ENCODE results near the gene ROBO1. TPM values are rescaled to one million over a fixed set of nuclear protein-coding genes. Genes with fewer than 3 reads are reported as not detected.

ROBO1 gene
- total RNA-seq, 3 donors from 2014 or later, result 12.7 to 50.7 (median 23.6) TPM

- TF ChIP-seq POLR2AphosphoS5 (IDR thresholded peaks at IDR 0.05), result no peak
- intact Hi-C loops (cut with DNase I; ENCODE audit: low total_unique reads), result no loop called here
Observed at GRCh38 chr3:79427081-79427480, 340.7 kb downstream of the ROBO1 start.

GRCh38 chr3:79424811-79425210 is 343.0 kb downstream of the ROBO1 start:
- intact Hi-C loops (cut with DNase I; ENCODE audit: low total_unique reads), result no loop called here
- TF ChIP-seq POLR2AphosphoS5 (IDR thresholded peaks at IDR 0.05), result no peak
- H3K27me3 ChIP-seq, result no peaks in the 10 kb centered on the region
- H3K36me3 ChIP-seq, result no peaks in the 10 kb centered on the region
- DNase-seq (ENCODE audit: low spot score in 2 of 2), result no peak
- no peak overlapping the region for H3K4me3 ChIP-seq
- no peaks in the 10 kb centered on the region for H3K9me3 ChIP-seq
- no peak overlapping the region for H3K27ac ChIP-seq
- no peaks in the 10 kb centered on the region for H3K4me1 ChIP-seq

More at GRCh38 chr3:79427081-79427480, 340.7 kb downstream of the ROBO1 start:
- no peak overlapping the region for H3K4me3 ChIP-seq
- no peaks in the 10 kb centered on the region for H3K36me3 ChIP-seq
- DNase-seq (ENCODE audit: low spot score in 2 of 2), result no peak
- no peak overlapping the region for H3K27ac ChIP-seq
- H3K4me1 ChIP-seq, result no peaks in the 10 kb centered on the region
- no peaks in the 10 kb centered on the region for H3K9me3 ChIP-seq
- no peaks in the 10 kb centered on the region for H3K27me3 ChIP-seq

- Histone ChIP-seq H3K36me3 (no peaks in the 10 kb centered on the region), H3K27ac (no peak overlapping the region), H3K9me3 (no peaks in the 10 kb centered on the region), H3K4me1 (no peaks in the 10 kb centered on the region), H3K27me3 (no peaks in the 10 kb centered on the region), H3K4me3 (no peak overlapping the region)
- TF ChIP-seq POLR2A (IDR thresholded peaks at IDR 0.05) (no peak), CTCF (IDR thresholded peaks at IDR 0.05) (no peak), POLR2AphosphoS5 (IDR thresholded peaks at IDR 0.05) (no peak)
- intact Hi-C loops (cut with DNase I; ENCODE audit: low total_unique reads), result no loop called here
- no peak for DNase-seq (ENCODE audit: low spot score in 2 of 2)
Observed at GRCh38 chr3:79423417-79423816, 344.4 kb downstream of the ROBO1 start.

GRCh38 chr3:79421273-79421672 is 346.5 kb downstream of the ROBO1 start:
- DNase-seq (ENCODE audit: low spot score in 2 of 2), result no peak
- no peaks in the 10 kb centered on the region for H3K36me3 ChIP-seq
- H3K4me1 ChIP-seq, result no peaks in the 10 kb centered on the region
- intact Hi-C loops (cut with DNase I; ENCODE audit: low total_unique reads), result no loop called here
- no peaks in the 10 kb centered on the region for H3K27me3 ChIP-seq
- H3K9me3 ChIP-seq, result no peaks in the 10 kb centered on the region
- no peak overlapping the region for H3K27ac ChIP-seq
- H3K4me3 ChIP-seq, result no peak overlapping the region
- TF ChIP-seq POLR2AphosphoS5 (IDR thresholded peaks at IDR 0.05), result no peak

GRCh38 chr3:79418855-79419621 is 348.8 kb downstream of the ROBO1 start:
- Histone ChIP-seq H3K4me3 (no peak overlapping the region), H3K36me3 (no peaks in the 10 kb centered on the region), H3K9me3 (no peaks in the 10 kb centered on the region), H3K27me3 (no peaks in the 10 kb centered on the region), H3K4me1 (no peaks in the 10 kb centered on the region), H3K27ac (no peak overlapping the region)
- intact Hi-C loops (cut with DNase I; ENCODE audit: low total_unique reads), result no loop called here
- TF ChIP-seq POLR2AphosphoS5 (IDR thresholded peaks at IDR 0.05) (no peak), CTCF (IDR thresholded peaks at IDR 0.05) (no peak), POLR2A (IDR thresholded peaks at IDR 0.05) (no peak)
- no peak for DNase-seq (ENCODE audit: low spot score in 2 of 2)

GRCh38 chr3:79415356-79415755 is 352.4 kb downstream of the ROBO1 start:
- Histone ChIP-seq H3K27ac (no peak overlapping the region), H3K9me3 (no peaks in the 10 kb centered on the region), H3K27me3 (no peaks in the 10 kb centered on the region), H3K4me3 (no peak overlapping the region), H3K4me1 (no peaks in the 10 kb centered on the region), H3K36me3 (no peaks in the 10 kb centered on the region)
- no peak for DNase-seq (ENCODE audit: low spot score in 2 of 2)
- TF ChIP-seq POLR2AphosphoS5 (IDR thresholded peaks at IDR 0.05), result no peak
- no peak for TF ChIP-seq CTCF (IDR thresholded peaks at IDR 0.05)
- no peak for TF ChIP-seq POLR2A (IDR thresholded peaks at IDR 0.05)
- intact Hi-C loops (cut with DNase I; ENCODE audit: low total_unique reads), result no loop called here
